HepG2 (cell line): ENCODE results near the gene NEU1. TPM values are rescaled to one million over a fixed set of nuclear protein-coding genes. Genes with fewer than 3 reads are reported as not detected.

Experiments
- ARID2 ChIP-seq: sonication (generic); formaldehyde crosslinking; IDR thresholded peaks from 2 replicates; pipeline ENCODE4 v1.8.1; 2022; ENCODE audit warnings: mild to moderate bottlenecking, missing genetic modification reagents, borderline replicate concordance
- CBX1 ChIP-seq: IDR thresholded peaks from one replicate; pipeline ENCODE4 v1.6.1; 2016; ENCODE audit warnings: antibody characterized with exemption, low read depth
- EZH2 ChIP-seq: conservative IDR thresholded peaks from 2 replicates; pipeline ENCODE4 v1.6.1; 2012; ENCODE audit warnings: mild to moderate bottlenecking, low read depth, low read length, moderate library complexity
- FOXK1 ChIP-seq: sonication (generic); formaldehyde crosslinking; IDR thresholded peaks from 2 replicates; pipeline ENCODE4 v1.4.0; 2020; ENCODE audit warnings: low read depth, missing genetic modification reagents, borderline replicate concordance
- GABPA ChIP-seq, 2 experiments: IDR thresholded peaks; 2 replicates each; pipeline ENCODE4 v1.6.1; 2011 to 2016; ENCODE audit warnings: low read depth in 2 of 2, low read length in 1 of 2, missing biosample characterization in 1 of 2, missing genetic modification characterization in 1 of 2
- HNRNPLL ChIP-seq: fragments of 200-400 bp; formaldehyde crosslinking; IDR thresholded peaks from 2 replicates; pipeline ENCODE4 v1.6.1; 2017; ENCODE audit warnings: mild to moderate bottlenecking, low read depth, low read length; ENCODE audit not compliant: poor library complexity, severe bottlenecking
- KDM5A ChIP-seq: fragments of 200-600 bp; sonication (generic); IDR thresholded peaks from 2 replicates; pipeline ENCODE4 v1.7.0; 2018; ENCODE audit warnings: antibody characterized with exemption, mild to moderate bottlenecking, low read length, borderline replicate concordance
- MEIS1 ChIP-seq: sonication (generic); formaldehyde crosslinking; IDR thresholded peaks from 2 replicates; pipeline ENCODE4 v1.9.0; 2021; ENCODE audit warnings: mild to moderate bottlenecking, missing genetic modification reagents, moderate library complexity, borderline replicate concordance
- SMARCC2 ChIP-seq: fragments of 450-650 bp; IDR thresholded peaks from 2 replicates; pipeline ENCODE4 v1.6.1; 2017; ENCODE audit warnings: antibody characterized with exemption, mild to moderate bottlenecking
- SOX5 ChIP-seq: IDR thresholded peaks from 2 replicates; pipeline ENCODE4 v1.6.1; 2016; ENCODE audit warnings: borderline replicate concordance
- SSRP1 ChIP-seq: IDR thresholded peaks from 2 replicates; pipeline ENCODE4 v1.6.1; 2016; ENCODE audit warnings: control low read depth
- TBX3 ChIP-seq: fragments of 450-650 bp; IDR thresholded peaks from 2 replicates; pipeline ENCODE4 v1.6.1; 2017; ENCODE audit warnings: antibody characterized with exemption, mild to moderate bottlenecking, inconsistent platforms, borderline replicate concordance
- THYN1 ChIP-seq: sonication (generic); formaldehyde crosslinking; IDR thresholded peaks from 2 replicates; pipeline ENCODE4 v1.8.1; 2023; ENCODE audit warnings: low read depth, mild to moderate bottlenecking, moderate library complexity, missing genetic modification reagents, borderline replicate concordance
- ZMYM2 ChIP-seq: sonication (generic); formaldehyde crosslinking; IDR thresholded peaks from 2 replicates; pipeline ENCODE4 v1.8.0; 2022; ENCODE audit warnings: mild to moderate bottlenecking, missing genetic modification reagents
- ZNF143 ChIP-seq: sonication (generic); formaldehyde crosslinking; IDR thresholded peaks from 2 replicates; pipeline ENCODE4 v1.4.0; 2020; ENCODE audit warnings: missing genetic modification reagents
- ZNF550 ChIP-seq: sonication (generic); formaldehyde crosslinking; IDR thresholded peaks from 2 replicates; pipeline ENCODE4 v1.4.0; 2020; ENCODE audit warnings: mild to moderate bottlenecking, missing genetic modification reagents, borderline replicate concordance
- ZNF558 ChIP-seq: sonication (generic); formaldehyde crosslinking; IDR thresholded peaks from 2 replicates; pipeline ENCODE4 v1.9.0; 2022; ENCODE audit warnings: mild to moderate bottlenecking, missing genetic modification reagents, borderline replicate concordance
- polyA plus RNA-seq, 8 experiments: library from polyadenylated mRNA; depleted of rRNA in 3 of 8; stranded (reverse) in 7 of 8; unstranded in 1 of 8; fragments of >200 nt; fragmentation: Illumina TruSeq in 4 of 8; extraction: Trizol in 4 of 8; gene quantifications; 2 replicates each; pipeline versions ENCODE4 v1.2.1 to v1.2.3, GENCODE V29; 2011 to 2016; ENCODE audit warnings: low read depth in 4 of 8, missing spikeins in 1 of 8, mixed read lengths in 1 of 8; ENCODE audit not compliant: insufficient read depth in 1 of 8
- total RNA-seq, 5 experiments: library from RNA; depleted of rRNA; stranded (reverse); fragments of >200 nt; fragmentation: Illumina TruSeq; extraction: Trizol; gene quantifications; 2 replicates each; pipeline ENCODE4 v1.2.3, GENCODE V29; 2016; ENCODE audit warnings: low read depth in 1 of 5
- TF ChIP-seq, protein P1 (sequence below): sonication (generic); formaldehyde crosslinking; conservative IDR thresholded peaks from 2 replicates; pipeline ENCODE4 v1.8.0; 2022; ENCODE audit warnings: missing genetic modification reagents
- TF ChIP-seq, protein P2 (sequence below): sonication (generic); formaldehyde crosslinking; IDR thresholded peaks from 2 replicates; pipeline ENCODE4 v1.4.0; 2020; ENCODE audit warnings: mild to moderate bottlenecking, missing genetic modification reagents
- TF ChIP-seq, protein P3 (sequence below): sonication (generic); formaldehyde crosslinking; IDR thresholded peaks from 2 replicates; pipeline ENCODE4 v1.9.0; 2021; ENCODE audit warnings: missing genetic modification reagents, borderline replicate concordance
- TF ChIP-seq, protein P4 (sequence below): sonication (generic); formaldehyde crosslinking; IDR thresholded peaks from 2 replicates; pipeline ENCODE4 v1.4.0; 2020; ENCODE audit warnings: mild to moderate bottlenecking, missing genetic modification reagents, borderline replicate concordance

The NEU1 gene
- total and polyA plus RNA-seq, 2 of the 13 experiments (the other 11 are each of a cell fraction or from before 2014, with no cell fraction given), result 215 to 297 TPM

DNA sequence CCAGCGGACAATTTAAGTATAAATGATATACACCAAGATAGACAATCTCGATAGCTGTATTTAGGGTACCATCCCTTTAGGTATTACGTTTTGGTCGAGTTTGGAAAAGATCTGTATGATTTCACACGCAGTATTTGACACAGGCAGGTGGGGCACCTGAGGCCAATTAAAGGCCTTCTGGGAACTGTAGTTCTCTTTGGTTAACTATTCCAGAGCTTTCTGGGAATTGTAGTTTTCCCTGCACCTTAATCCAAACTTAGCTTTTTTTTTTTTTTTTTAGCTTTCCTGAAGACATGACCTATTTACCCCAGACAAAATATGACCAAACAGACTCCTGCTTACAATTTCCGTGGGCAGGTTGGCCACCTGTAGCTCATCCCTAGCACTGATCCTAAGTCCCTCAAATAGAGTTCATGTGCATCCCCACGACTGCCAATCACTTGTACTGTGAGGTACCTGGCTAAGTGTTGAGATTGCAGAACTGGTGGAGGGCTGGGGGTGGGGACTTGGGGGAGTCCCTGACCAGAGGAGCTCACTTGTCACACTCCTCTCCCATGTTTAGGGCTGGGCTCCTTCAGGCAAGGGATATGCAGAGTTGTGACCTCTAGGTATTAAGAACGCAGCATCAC, 35.9 kb upstream of the NEU1 start (continued):
- TF ChIP-seq, protein P1, sequence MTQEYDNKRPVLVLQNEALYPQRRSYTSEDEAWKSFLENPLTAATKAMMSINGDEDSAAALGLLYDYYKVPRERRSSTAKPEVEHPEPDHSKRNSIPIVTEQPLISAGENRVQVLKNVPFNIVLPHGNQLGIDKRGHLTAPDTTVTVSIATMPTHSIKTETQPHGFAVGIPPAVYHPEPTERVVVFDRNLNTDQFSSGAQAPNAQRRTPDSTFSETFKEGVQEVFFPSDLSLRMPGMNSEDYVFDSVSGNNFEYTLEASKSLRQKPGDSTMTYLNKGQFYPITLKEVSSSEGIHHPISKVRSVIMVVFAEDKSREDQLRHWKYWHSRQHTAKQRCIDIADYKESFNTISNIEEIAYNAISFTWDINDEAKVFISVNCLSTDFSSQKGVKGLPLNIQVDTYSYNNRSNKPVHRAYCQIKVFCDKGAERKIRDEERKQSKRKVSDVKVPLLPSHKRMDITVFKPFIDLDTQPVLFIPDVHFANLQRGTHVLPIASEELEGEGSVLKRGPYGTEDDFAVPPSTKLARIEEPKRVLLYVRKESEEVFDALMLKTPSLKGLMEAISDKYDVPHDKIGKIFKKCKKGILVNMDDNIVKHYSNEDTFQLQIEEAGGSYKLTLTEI (CRISPR knock-in tag), result no peak
- TF ChIP-seq SOX5 (no peak), ARID2 (no peak), SSRP1 (CRISPR knock-in tag) (peak; percentile 40; the same call in 1 of the 2 replicates), SMARCC2 (no peak), HNRNPLL (no peak), ZNF558 (CRISPR knock-in tag) (no peak), MEIS1 (CRISPR knock-in tag) (no peak), KDM5A (no peak), EZH2 (no peak), GABPA (IDR thresholded peaks at IDR 0.05; ENCODE audit: low read depth, low read length) (no peak), GABPA (CRISPR knock-in tag; IDR thresholded peaks at IDR 0.05; ENCODE audit: low read depth) (peak; percentile 76), FOXK1 (CRISPR knock-in tag) (no peak), CBX1 (no peak), ZNF550 (no peak), TBX3 (no peak), ZNF143 (peak; percentile 95), THYN1 (no peak), ZMYM2 (CRISPR knock-in tag) (no peak)
- TF ChIP-seq, protein P2, sequence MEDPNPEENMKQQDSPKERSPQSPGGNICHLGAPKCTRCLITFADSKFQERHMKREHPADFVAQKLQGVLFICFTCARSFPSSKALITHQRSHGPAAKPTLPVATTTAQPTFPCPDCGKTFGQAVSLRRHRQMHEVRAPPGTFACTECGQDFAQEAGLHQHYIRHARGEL (CRISPR knock-in tag), result no peak
- TF ChIP-seq, protein P3, sequence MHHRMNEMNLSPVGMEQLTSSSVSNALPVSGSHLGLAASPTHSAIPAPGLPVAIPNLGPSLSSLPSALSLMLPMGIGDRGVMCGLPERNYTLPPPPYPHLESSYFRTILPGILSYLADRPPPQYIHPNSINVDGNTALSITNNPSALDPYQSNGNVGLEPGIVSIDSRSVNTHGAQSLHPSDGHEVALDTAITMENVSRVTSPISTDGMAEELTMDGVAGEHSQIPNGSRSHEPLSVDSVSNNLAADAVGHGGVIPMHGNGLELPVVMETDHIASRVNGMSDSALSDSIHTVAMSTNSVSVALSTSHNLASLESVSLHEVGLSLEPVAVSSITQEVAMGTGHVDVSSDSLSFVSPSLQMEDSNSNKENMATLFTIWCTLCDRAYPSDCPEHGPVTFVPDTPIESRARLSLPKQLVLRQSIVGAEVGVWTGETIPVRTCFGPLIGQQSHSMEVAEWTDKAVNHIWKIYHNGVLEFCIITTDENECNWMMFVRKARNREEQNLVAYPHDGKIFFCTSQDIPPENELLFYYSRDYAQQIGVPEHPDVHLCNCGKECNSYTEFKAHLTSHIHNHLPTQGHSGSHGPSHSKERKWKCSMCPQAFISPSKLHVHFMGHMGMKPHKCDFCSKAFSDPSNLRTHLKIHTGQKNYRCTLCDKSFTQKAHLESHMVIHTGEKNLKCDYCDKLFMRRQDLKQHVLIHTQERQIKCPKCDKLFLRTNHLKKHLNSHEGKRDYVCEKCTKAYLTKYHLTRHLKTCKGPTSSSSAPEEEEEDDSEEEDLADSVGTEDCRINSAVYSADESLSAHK (CRISPR knock-in tag), result no peak
- TF ChIP-seq, protein P4, sequence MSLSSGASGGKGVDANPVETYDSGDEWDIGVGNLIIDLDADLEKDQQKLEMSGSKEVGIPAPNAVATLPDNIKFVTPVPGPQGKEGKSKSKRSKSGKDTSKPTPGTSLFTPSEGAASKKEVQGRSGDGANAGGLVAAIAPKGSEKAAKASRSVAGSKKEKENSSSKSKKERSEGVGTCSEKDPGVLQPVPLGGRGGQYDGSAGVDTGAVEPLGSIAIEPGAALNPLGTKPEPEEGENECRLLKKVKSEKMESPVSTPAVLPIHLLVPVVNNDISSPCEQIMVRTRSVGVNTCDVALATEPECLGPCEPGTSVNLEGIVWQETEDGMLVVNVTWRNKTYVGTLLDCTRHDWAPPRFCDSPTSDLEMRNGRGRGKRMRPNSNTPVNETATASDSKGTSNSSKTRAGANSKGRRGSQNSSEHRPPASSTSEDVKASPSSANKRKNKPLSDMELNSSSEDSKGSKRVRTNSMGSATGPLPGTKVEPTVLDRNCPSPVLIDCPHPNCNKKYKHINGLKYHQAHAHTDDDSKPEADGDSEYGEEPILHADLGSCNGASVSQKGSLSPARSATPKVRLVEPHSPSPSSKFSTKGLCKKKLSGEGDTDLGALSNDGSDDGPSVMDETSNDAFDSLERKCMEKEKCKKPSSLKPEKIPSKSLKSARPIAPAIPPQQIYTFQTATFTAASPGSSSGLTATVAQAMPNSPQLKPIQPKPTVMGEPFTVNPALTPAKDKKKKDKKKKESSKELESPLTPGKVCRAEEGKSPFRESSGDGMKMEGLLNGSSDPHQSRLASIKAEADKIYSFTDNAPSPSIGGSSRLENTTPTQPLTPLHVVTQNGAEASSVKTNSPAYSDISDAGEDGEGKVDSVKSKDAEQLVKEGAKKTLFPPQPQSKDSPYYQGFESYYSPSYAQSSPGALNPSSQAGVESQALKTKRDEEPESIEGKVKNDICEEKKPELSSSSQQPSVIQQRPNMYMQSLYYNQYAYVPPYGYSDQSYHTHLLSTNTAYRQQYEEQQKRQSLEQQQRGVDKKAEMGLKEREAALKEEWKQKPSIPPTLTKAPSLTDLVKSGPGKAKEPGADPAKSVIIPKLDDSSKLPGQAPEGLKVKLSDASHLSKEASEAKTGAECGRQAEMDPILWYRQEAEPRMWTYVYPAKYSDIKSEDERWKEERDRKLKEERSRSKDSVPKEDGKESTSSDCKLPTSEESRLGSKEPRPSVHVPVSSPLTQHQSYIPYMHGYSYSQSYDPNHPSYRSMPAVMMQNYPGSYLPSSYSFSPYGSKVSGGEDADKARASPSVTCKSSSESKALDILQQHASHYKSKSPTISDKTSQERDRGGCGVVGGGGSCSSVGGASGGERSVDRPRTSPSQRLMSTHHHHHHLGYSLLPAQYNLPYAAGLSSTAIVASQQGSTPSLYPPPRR (CRISPR knock-in tag), result no peak
